WERI-Rb-1 (cell line): ENCODE data around the gene YJU2.

Experiments
- DNase-seq: peaks from one replicate; pipeline ENCODE4 v3.0.0-alpha.2; 2020
- H3K27ac ChIP-seq: fragments of 250-450 bp; sonication (Bioruptor Pico); 2 replicates; pipeline ENCODE4 v1.5.1; 2020; ENCODE audit warnings: mild to moderate bottlenecking, moderate library complexity
- H3K27me3 ChIP-seq: fragments of 250-450 bp; sonication (Bioruptor Pico); 2 replicates; pipeline ENCODE4 v1.5.1; 2021; ENCODE audit warnings: mild to moderate bottlenecking, low read depth, moderate library complexity; ENCODE audit not compliant: insufficient read depth, severe bottlenecking
- H3K36me3 ChIP-seq: fragments of 250-450 bp; sonication (Bioruptor Pico); 2 replicates; pipeline ENCODE4 v1.5.1; 2020; ENCODE audit warnings: mild to moderate bottlenecking, moderate library complexity
- H3K4me3 ChIP-seq: 2 replicates; pipeline ENCODE4 v1.5.1; 2011; ENCODE audit warnings: low read depth, mild to moderate bottlenecking, control low read depth, low read length
- H3K9me3 ChIP-seq: fragments of 250-450 bp; sonication (Bioruptor Pico); 2 replicates; pipeline ENCODE4 v1.5.1; 2021; ENCODE audit warnings: mild to moderate bottlenecking, moderate library complexity; ENCODE audit not compliant: severe bottlenecking
- CTCF ChIP-seq: IDR thresholded peaks from 2 replicates; pipeline ENCODE4 v1.5.1; 2011; ENCODE audit warnings: low read depth, mild to moderate bottlenecking, control low read depth, inconsistent platforms, low read length

Gene YJU2

GRCh38 chr19:4291184-4291732 is 44.4 kb downstream of the YJU2 start:
- Histone ChIP-seq H3K36me3 (peaks cover 7% of the 10 kb centered on the region), H3K27ac (no peak overlapping the region), H3K27me3 (no peaks in the 10 kb centered on the region), H3K9me3 (no peaks in the 10 kb centered on the region), H3K4me3 (no peak overlapping the region)
- DNase-seq: no peak
- TF ChIP-seq CTCF: no peak

GRCh38 chr19:4292515-4292914 is 45.6 kb downstream of the YJU2 start:
- Histone ChIP-seq H3K27ac (no peak overlapping the region), H3K9me3 (no peaks in the 10 kb centered on the region), H3K4me3 (no peak overlapping the region), H3K36me3 (peaks cover 7% of the 10 kb centered on the region), H3K27me3 (no peaks in the 10 kb centered on the region)
- no peak for TF ChIP-seq CTCF
- no peak for DNase-seq

GRCh38 chr19:4294389-4294788 is 47.5 kb downstream of the YJU2 start:
- H3K36me3 ChIP-seq: no peaks in the 10 kb centered on the region; the same call in 1 of the 2 replicates
- no peak for TF ChIP-seq CTCF
- no peak overlapping the region for H3K4me3 ChIP-seq
- DNase-seq: no peak
- H3K27ac ChIP-seq: no peak overlapping the region
- no peaks in the 10 kb centered on the region for H3K9me3 ChIP-seq
- no peaks in the 10 kb centered on the region for H3K27me3 ChIP-seq

- DNase-seq: no peak
- H3K9me3 ChIP-seq: no peaks in the 10 kb centered on the region
- H3K27ac ChIP-seq: no peak overlapping the region
- no peaks in the 10 kb centered on the region; the same call in 1 of the 2 replicates for H3K36me3 ChIP-seq
- H3K27me3 ChIP-seq: no peaks in the 10 kb centered on the region
- no peak overlapping the region for H3K4me3 ChIP-seq
- TF ChIP-seq CTCF: no peak
Observed at GRCh38 chr19:4295972-4296771, 49.3 kb downstream of the YJU2 start.

- H3K27ac ChIP-seq: no peak overlapping the region
- no peaks in the 10 kb centered on the region for H3K36me3 ChIP-seq
- no peak for DNase-seq
- no peak overlapping the region for H3K4me3 ChIP-seq
- no peaks in the 10 kb centered on the region for H3K27me3 ChIP-seq
- no peaks in the 10 kb centered on the region for H3K9me3 ChIP-seq
- TF ChIP-seq CTCF: no peak
Observed at GRCh38 chr19:4297901-4298809, 51.3 kb downstream of the YJU2 start.
